ENCODE measurements around the gene ETV6.

Gene ETV6

GRCh38 chr12:11763760-11764520, 114.5 kb downstream of the ETV6 start:
- DNase-seq = no peak

GRCh38 chr12:11764837-11765236, 115.4 kb downstream of the ETV6 start:
- no peak for DNase-seq

- DNase-seq = no peak
Observed at GRCh38 chr12:11765421-11765816, 115.9 kb downstream of the ETV6 start.

GRCh38 chr12:11765817-11766794, 116.6 kb downstream of the ETV6 start:
- DNase-seq = no peak

GRCh38 chr12:11767029-11767724, 117.7 kb downstream of the ETV6 start:
- DNase-seq = no peak

GRCh38 chr12:11767798-11768197, 118.3 kb downstream of the ETV6 start:
- DNase-seq = no peak

- no peak for DNase-seq
Observed at GRCh38 chr12:11768233-11768965, 118.9 kb downstream of the ETV6 start.

GRCh38 chr12:11769723-11770514, 120.4 kb downstream of the ETV6 start:
- DNase-seq = no peak

- no peak for DNase-seq
Observed at GRCh38 chr12:11771356-11771755, 121.9 kb downstream of the ETV6 start.

- no peak for DNase-seq
Observed at GRCh38 chr12:11771895-11772502, 122.5 kb downstream of the ETV6 start.

- DNase-seq = no peak
Observed at GRCh38 chr12:11773889-11774677, 124.6 kb downstream of the ETV6 start.

GRCh38 chr12:11774821-11775220, 125.3 kb downstream of the ETV6 start:
- no peak for DNase-seq

- DNase-seq = no peak
Observed at GRCh38 chr12:11776316-11776715, 126.8 kb downstream of the ETV6 start.

GRCh38 chr12:11777451-11777850, 128.0 kb downstream of the ETV6 start:
- DNase-seq = no peak

GRCh38 chr12:11777962-11778361, 128.5 kb downstream of the ETV6 start:
- DNase-seq = no peak

- no peak for DNase-seq
Observed at GRCh38 chr12:11778713-11779685, 129.5 kb downstream of the ETV6 start.

GRCh38 chr12:11780521-11781101, 131.1 kb downstream of the ETV6 start:
- DNase-seq = no peak

GRCh38 chr12:11782914-11783420, 133.5 kb downstream of the ETV6 start:
- DNase-seq = no peak

GRCh38 chr12:11785712-11786111, 136.2 kb downstream of the ETV6 start:
- DNase-seq = no peak

All from NCI-H510A (cell line).